HG03442 (cell line): Measurements from ENCODE around the gene ANKLE2.
A peak's percentile ranks its signal among the peaks of the same experiment; 100 is the strongest.
"Not testable (repeated sequence)": the region's sequence is repeated elsewhere in the genome, so short reads cannot be mapped to it uniquely, and the experiment has no call there.

ENCODE experiments used
- ATAC-seq: cut with Tn5 transposase; IDR thresholded peaks from one replicate; pipeline ENCODE4 v1.9.1; 2021; ENCODE audit warnings: mild to moderate bottlenecking, moderate library complexity; ENCODE audit not compliant: unreplicated experiment

Gene ANKLE2

DNA sequence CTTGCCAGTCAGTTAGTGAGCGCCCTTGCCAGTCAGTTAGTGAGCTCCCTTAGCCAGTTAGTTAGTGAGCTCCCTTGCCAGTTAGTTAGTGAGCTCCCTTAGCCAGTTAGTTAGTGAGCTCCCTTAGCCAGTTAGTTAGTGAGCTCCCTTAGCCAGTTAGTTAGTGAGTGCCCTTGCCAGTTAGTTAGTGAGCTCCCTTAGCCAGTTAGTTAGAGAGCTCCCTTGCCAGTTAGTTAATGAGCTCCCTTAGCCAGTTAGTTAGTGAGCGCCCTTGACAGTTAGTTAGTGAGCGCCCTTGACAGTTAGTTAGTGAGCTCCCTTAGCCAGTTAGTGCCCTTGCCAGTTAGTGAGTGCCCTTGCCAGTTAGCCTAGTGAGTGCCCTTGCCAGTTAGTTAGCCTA lies 66.7 kb downstream of the ANKLE2 start:
- ATAC-seq = not testable (repeated sequence)

DNA sequence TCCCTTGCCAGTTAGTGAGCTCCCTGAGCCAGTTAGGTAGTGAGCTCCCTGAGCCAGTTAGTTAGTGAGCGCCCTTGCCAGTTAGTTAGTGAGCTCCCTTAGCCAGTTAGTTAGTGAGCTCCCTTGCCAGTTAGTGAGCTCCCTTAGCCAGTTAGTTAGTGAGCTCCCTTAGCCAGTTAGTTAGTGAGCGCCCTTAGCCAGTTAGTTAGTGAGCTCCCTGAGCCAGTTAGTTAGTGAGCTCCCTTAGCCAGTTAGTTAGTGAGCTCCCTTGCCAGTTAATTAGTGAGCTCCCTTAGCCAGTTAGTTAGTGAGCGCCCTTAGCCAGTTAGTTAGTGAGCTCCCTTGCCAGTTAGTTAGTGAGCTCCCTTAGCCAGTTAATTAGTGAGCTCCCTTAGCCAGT lies 69.6 kb downstream of the ANKLE2 start:
- not testable (repeated sequence) for ATAC-seq

GRCh38 chr12:132690112-132690511 lies 71.5 kb downstream of the ANKLE2 start:
- ATAC-seq = no peak

GRCh38 chr12:132689227-132689626 lies 72.4 kb downstream of the ANKLE2 start:
- no peak for ATAC-seq

GRCh38 chr12:132687211-132688164 lies 74.1 kb downstream of the ANKLE2 start, which contains the start of the genes POLE and PXMP2:
POLE (minus strand) TSS chr12:132687342; CDS start chr12:132687315, 27 bp downstream.
PXMP2 (plus strand) TSS chr12:132687587; CDS start chr12:132687671, 84 bp downstream.
- ATAC-seq = peak; percentile 91

DNA sequence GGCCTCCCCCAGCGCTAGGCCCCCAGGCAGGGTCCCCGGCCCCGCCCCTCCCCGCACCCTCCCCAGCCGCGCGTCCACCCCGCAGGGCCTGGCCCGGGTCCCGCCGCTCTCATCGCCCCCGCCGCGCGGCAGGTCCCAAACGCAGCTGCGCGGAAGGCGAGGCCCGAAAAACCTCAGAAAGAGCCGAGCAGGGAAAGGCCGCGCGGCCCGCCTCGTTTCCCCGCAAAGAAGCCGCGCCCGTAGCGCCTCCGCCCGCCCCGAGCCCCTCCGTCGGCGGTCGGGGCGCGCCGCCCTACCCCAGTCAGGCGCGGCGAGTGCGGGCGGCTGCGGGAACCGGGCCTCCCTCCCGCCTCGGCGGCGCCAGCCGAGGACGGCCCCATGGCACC lies 74.8 kb downstream of the ANKLE2 start:
- peak; percentile 47 for ATAC-seq

DNA sequence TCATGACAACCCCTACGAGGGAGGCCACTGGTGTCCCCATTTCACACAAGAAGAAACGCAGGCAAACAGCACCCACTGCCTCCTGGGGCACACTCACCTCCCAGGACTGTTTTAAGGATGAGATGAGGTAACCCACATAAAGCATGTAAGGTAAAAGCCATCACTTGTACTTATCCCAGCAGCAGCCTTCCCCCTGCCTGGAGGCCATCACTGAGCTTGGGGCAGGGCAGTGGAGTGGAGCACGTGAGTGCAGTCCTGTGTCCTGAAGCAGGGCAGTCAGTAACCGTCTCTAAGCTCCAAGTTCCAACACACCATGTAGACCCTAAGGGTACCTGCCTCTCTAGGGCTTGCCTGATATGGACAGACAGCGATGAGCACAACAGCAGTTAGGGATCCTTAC lies 76.2 kb downstream of the ANKLE2 start:
- no peak for ATAC-seq

DNA sequence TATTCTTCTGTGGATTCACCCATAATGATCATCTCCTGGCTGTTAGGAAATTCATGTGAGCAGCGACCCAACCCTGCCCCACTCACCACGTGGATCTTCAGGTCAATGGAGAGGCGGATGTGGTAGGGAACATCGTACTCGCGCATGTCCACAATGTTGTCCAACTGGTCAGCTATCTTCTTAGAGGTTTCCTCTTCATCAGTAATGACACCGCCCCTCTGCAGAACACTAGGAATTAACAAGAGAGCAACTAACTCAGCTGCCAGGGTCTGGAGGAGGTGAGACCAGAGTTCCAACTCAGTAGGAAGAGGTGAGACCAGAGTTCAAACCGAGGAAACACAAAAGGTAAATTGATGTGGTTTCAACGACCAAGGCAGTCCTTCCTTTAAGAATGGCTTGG lies 84.1 kb downstream of the ANKLE2 start:
- no peak for ATAC-seq

GRCh38 chr12:132675757-132676432 lies 85.7 kb downstream of the ANKLE2 start:
- ATAC-seq = no peak
